A549 treated with AZD9567 at 1 μM for 4 hours (cell line): ENCODE measurements around the gene FOXD4L5. TPM values are rescaled to one million over a fixed set of nuclear protein-coding genes. Genes with fewer than 3 reads are reported as not detected.

Experiments
- total RNA-seq: library from RNA; stranded (reverse); fragments of 200-300 nt; extraction: Qiagen RNA extraction; gene quantifications from 5 replicates; pipeline ENCODE4 v1.2.3, GENCODE V29; 2022; ENCODE audit not compliant: insufficient read depth

FOXD4L5 gene
- total RNA-seq = 0.02 to 0.07 TPM (median 0.05 TPM) in 4 of 5 replicates, not detected in the other

DNA sequence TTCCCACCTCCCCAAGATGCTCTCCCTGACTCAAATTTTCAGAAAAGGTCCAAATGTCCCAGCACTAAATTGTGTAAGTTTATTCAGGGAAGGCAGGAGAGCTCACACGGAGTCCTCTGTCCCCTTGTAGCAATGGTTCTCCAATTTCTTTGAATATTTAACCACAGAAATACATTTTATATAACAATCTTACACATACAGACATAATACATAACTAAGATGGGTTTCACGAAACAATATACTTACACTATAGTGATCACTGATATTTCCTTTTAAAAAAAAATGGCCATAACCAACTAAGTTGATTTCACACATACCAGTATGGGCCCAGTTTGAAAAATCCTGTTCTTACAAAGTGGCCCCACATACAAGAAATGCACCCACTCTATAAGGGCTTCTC is at the start of gene FOXD4L5:
Gene FOXD4L5 (minus strand): TSS at position 101 of the 400 bp plus-strand sequence. CDS start 832 bp downstream, outside the sequence.

